Dendritic cell treated with granulocyte-macrophage colony-stimulating factor and Interleukin-4, amounts not matched to agents 40 ng/mL and 50 ng/mL, for 4 days (primary cell): ENCODE measurements around the gene F7.

ENCODE experiments used
- H3K27ac Mint-ChIP-seq: one replicate; pipeline ENCODE4 v1.8.0; 2022; ENCODE audit warnings: mild to moderate bottlenecking, mixed read lengths
- H3K27me3 Mint-ChIP-seq: one replicate; pipeline ENCODE4 v1.8.0; 2022; ENCODE audit warnings: mild to moderate bottlenecking, mixed read lengths
- H3K36me3 Mint-ChIP-seq: one replicate; pipeline ENCODE4 v1.8.0; 2022; ENCODE audit warnings: low read depth, mixed read lengths
- H3K4me1 Mint-ChIP-seq: one replicate; pipeline ENCODE4 v1.8.0; 2022; ENCODE audit warnings: low read depth, mixed read lengths
- H3K4me3 Mint-ChIP-seq: one replicate; pipeline ENCODE4 v1.8.0; 2022; ENCODE audit warnings: mild to moderate bottlenecking, moderate library complexity, mixed read lengths
- H3K9me3 Mint-ChIP-seq: one replicate; pipeline ENCODE4 v1.8.0; 2022; ENCODE audit warnings: mixed read lengths
- intact Hi-C: fragments of 100-400 bp; cut with micrococcal nuclease; formaldehyde crosslinking; loops from one replicate; pipeline ENCODE4 v1.15.0; 2022

Gene F7

DNA sequence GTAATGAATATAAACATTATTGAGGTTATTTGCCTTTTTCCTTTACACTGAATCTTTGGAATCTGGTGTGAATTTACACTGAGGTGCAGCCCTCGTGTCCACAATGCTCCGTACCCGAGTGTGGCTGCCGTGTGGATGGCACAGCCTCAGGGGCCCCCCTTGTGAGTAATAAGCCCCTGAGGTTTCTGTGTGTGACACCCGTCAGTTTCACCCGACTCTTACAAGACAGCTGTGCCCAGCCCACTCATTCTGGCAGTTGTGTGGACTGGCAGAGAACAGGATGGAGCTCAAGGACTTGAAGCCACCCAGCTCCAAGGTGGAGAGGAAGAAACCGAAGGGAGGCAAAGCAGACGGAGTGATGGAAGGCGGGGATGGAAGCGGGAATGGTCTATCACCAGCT lies 60.7 kb downstream of the F7 start:
- Mint-ChIP-seq H3K4me3 (no peak overlapping the region), H3K4me1 (peaks cover 11% of the 10 kb centered on the region), H3K27me3 (peaks cover 32% of the 10 kb centered on the region), H3K27ac (no peak overlapping the region), H3K9me3 (no peaks in the 10 kb centered on the region), H3K36me3 (peaks cover 20% of the 10 kb centered on the region)
- intact Hi-C loops = no loop called here

DNA sequence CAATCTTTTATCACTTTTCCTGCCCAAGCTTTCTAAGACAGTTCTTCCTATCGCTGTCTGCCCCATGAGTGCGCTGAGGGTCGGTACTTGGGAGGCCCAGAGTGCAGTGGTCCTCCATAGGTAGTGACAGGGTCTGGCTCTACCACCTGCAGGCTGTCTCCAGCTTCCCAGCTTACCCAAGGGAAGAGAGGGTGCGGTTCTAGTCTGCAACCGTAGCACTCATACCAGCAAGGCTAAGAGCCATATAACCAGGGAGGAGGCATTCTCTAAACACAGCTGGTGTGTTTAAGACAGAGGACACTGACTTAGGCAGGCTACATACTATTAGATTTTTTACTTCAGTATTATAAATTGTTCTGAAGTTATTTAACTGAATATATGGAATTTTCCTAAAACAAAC lies 61.1 kb downstream of the F7 start:
- peaks cover 13% of the 10 kb centered on the region for H3K4me1 Mint-ChIP-seq
- intact Hi-C loops = no loop called here
- H3K27ac Mint-ChIP-seq = no peak overlapping the region
- no peaks in the 10 kb centered on the region for H3K9me3 Mint-ChIP-seq
- no peak overlapping the region for H3K4me3 Mint-ChIP-seq
- peaks cover 24% of the 10 kb centered on the region for H3K36me3 Mint-ChIP-seq
- H3K27me3 Mint-ChIP-seq = peaks cover 28% of the 10 kb centered on the region

- no peak overlapping the region for H3K27ac Mint-ChIP-seq
- intact Hi-C loops = no loop called here
- H3K4me1 Mint-ChIP-seq = peaks cover 14% of the 10 kb centered on the region
- H3K36me3 Mint-ChIP-seq = peaks cover 29% of the 10 kb centered on the region
- H3K9me3 Mint-ChIP-seq = no peaks in the 10 kb centered on the region
- no peak overlapping the region for H3K4me3 Mint-ChIP-seq
- peaks cover 28% of the 10 kb centered on the region for H3K27me3 Mint-ChIP-seq
Measured at GRCh38 chr13:113167155-113167554, 61.6 kb downstream of the F7 start.

DNA sequence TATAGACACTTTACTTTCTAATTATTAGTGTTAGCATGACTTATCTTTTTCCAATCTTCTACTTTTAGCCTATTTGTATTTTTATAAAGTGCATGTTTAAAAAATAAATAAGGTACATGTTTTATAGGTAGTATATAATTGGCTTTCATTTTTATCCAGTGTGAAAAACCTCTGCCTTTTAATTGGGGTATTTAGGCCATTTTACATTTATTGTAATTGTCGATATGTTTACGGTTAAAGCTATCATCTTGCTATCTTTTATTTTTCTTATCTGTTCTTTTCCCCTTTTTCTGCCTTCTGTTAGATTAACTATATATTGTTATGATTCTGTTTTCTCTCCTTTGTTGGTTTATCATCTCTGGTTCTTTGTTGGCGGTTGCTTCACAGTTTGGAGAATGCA lies 62.0 kb downstream of the F7 start:
- H3K27ac Mint-ChIP-seq = no peak overlapping the region
- H3K9me3 Mint-ChIP-seq = no peaks in the 10 kb centered on the region
- H3K27me3 Mint-ChIP-seq = peaks cover 28% of the 10 kb centered on the region
- peaks cover 33% of the 10 kb centered on the region for H3K36me3 Mint-ChIP-seq
- no peak overlapping the region for H3K4me3 Mint-ChIP-seq
- intact Hi-C loops = no loop called here
- peaks cover 14% of the 10 kb centered on the region for H3K4me1 Mint-ChIP-seq

DNA sequence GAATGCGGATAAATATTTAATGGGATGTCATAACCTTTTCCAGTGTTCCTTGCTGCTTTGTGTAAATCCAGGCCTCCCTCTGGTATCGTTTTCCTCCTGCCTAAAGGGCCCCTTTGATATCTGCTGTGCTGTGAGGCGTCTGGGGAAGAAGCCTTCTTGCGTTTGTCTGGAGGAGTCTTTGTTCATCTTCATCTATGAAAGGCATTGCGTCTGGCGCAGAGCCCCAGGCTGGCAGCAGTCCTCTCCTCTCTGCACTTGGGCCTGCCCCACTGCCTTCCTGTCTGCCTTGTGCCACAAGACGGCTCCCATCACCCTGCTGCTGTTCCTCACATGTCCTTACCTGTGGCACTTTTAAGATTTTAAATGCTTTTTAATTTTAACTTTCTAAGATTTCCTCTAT lies 62.6 kb downstream of the F7 start:
- Mint-ChIP-seq H3K4me3 (no peak overlapping the region), H3K27ac (no peak overlapping the region), H3K36me3 (peaks cover 38% of the 10 kb centered on the region), H3K4me1 (peaks cover 19% of the 10 kb centered on the region), H3K9me3 (no peaks in the 10 kb centered on the region), H3K27me3 (peaks cover 22% of the 10 kb centered on the region)
- intact Hi-C loops = no loop called here

- Mint-ChIP-seq H3K9me3 (no peaks in the 10 kb centered on the region), H3K36me3 (peaks cover 45% of the 10 kb centered on the region), H3K27ac (no peak overlapping the region), H3K27me3 (peaks cover 10% of the 10 kb centered on the region), H3K4me1 (peaks cover 25% of the 10 kb centered on the region), H3K4me3 (no peak overlapping the region)
- intact Hi-C loops = no loop called here
Measured at GRCh38 chr13:113169277-113170272, 64.0 kb downstream of the F7 start.
